ENCODE results near the gene QKI. TPM values are rescaled to one million over a fixed set of nuclear protein-coding genes. Genes with fewer than 3 reads are reported as not detected.

QKI gene
- total and polyA plus RNA-seq, 2 of the 8 experiments (the other 6 are each of a cell fraction or from before 2014, with no cell fraction given): 181 to 183 TPM

DNA sequence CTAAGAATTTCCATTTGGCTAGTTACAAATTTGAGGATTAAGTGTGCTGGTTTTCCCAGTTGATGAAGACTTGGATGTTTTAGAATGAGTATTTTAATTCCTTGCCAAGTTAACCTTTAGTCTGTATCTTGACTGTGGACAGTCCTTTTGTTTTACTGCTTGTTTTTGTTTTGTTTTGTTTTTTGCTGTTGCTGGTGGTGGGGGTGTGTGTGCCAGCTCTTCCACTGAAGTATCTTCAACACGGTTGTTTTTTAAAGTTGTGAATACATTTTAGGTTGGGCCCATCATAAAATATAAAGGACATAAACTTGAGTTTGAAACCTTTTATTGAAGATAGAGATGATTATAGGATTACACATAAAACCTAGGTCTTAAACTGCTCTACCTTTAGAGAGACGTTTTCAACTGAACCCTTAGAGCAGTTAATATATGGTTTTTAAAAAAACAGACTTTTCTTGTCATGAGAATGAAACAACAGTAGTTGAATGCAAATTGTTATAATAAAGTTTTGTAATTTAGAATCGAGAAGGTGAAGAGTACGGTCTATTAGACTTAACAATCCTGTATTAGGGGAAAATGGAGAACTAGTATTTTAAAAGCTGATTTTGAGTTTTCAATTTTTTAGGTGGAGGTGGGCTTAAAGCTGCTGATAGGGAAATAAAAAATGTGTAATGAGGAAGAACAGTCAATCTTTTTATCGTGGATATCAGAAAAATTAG, 4.0 kb downstream of the QKI start:
- Histone ChIP-seq H2BK15ac (ENCODE audit: low read length) (no peak overlapping the region), H3K4me2 (ENCODE audit: insufficient read depth in 1 of 2, low read depth in 2 of 2, low read length in 2 of 2) (peak overlapping the region; percentile 15 to 31; a peak in 3 of 4 replicates), H2BK120ac (replicated peaks; ENCODE audit: low read depth, low read length) (no peak overlapping the region), H2BK12ac (ENCODE audit: low read depth, low read length) (no peak overlapping the region), H4K91ac (replicated peaks; ENCODE audit: insufficient read length, low read length) (no peak overlapping the region), H3K4me1 (replicated peaks in 1 of 4; ENCODE audit: control insufficient read depth in 3 of 4, insufficient read depth in 4 of 4, low read length in 3 of 4) (peaks cover 4 to 14% (median 9%) of the 10 kb centered on the region in 4 experiments; a peak in 6 of 7 replicates), H3K27ac (ENCODE audit: low read depth, low read length) (no peak overlapping the region), H3K18ac (ENCODE audit: extremely low read depth, low read length) (no peak overlapping the region), H2BK20ac (ENCODE audit: low read length) (no peak overlapping the region), H2AK5ac (ENCODE audit: low read depth, low read length) (no peak overlapping the region), H3K4me3 (ENCODE audit: extremely low read depth in 1 of 4, insufficient read depth in 2 of 4, low read depth in 3 of 4, low read length in 4 of 4) (peak overlapping the region in 1 of 4 experiments; percentile 44; a peak in 1 of 8 replicates), H2AFZ (ENCODE audit: low read length) (no peak overlapping the region), H3K23me2 (ENCODE audit: low read depth, low read length) (peaks cover 4% of the 10 kb centered on the region; the same call in 1 of the 2 replicates), H3K79me1 (ENCODE audit: low read depth, low read length) (no peaks in the 10 kb centered on the region), H4K5ac (ENCODE audit: insufficient read length, low read depth, low read length) (peak overlapping the region; percentile 52), H3K79me2 (ENCODE audit: control insufficient read depth in 1 of 2, insufficient read depth in 2 of 2, low read length in 2 of 2) (peaks cover 23 to 83% of the 10 kb centered on the region in 2 experiments), H3K9me3 (ENCODE audit: insufficient read depth in 2 of 2, low read depth in 1 of 2, low read length in 1 of 2) (no peaks in the 10 kb centered on the region), H4K8ac (ENCODE audit: extremely low read depth, insufficient read depth, low read length) (no peak overlapping the region), H3K36me3 (ENCODE audit: control insufficient read depth in 2 of 4, insufficient read depth in 4 of 4, low read length in 3 of 4) (no peaks in the 10 kb centered on the region), H3K56ac (replicated peaks; ENCODE audit: insufficient read length, low read depth, low read length) (no peak overlapping the region), H2BK5ac (ENCODE audit: low read depth, low read length) (no peak overlapping the region), H3K27me3 (replicated peaks in 1 of 4; ENCODE audit: control insufficient read depth in 3 of 4, extremely low read depth in 1 of 4, insufficient read depth in 3 of 4, low read length in 3 of 4) (no peaks in the 10 kb centered on the region), H3K9ac (replicated peaks in 1 of 4; ENCODE audit: extremely low read depth in 1 of 4, low read depth in 3 of 4, low read length in 3 of 4) (no peak overlapping the region), H3K23ac (ENCODE audit: insufficient read length) (no peak overlapping the region), H4K20me1 (replicated peaks in 1 of 2; ENCODE audit: control insufficient read depth in 1 of 2, insufficient read depth in 2 of 2, low read length in 2 of 2) (peaks cover 6 to 18% of the 10 kb centered on the region in 2 experiments), H3K14ac (ENCODE audit: insufficient read length) (no peak overlapping the region), H3K4ac (replicated peaks; ENCODE audit: insufficient read length, low read depth, low read length) (no peak overlapping the region)
- no peak for TF ChIP-seq BRCA1 (IDR thresholded peaks at IDR 0.05; ENCODE audit: low read depth, low read length)
- no peak for TF ChIP-seq TAF1 (IDR thresholded peaks at IDR 0.05; ENCODE audit: low read depth, low read length)
- no peak for TF ChIP-seq CBX8 (IDR thresholded peaks at IDR 0.05; ENCODE audit: borderline replicate concordance, low read depth, low read length)
- TF ChIP-seq FOSL1 (IDR thresholded peaks at IDR 0.05; ENCODE audit: insufficient read depth, low read depth, low read length): no peak
- TF ChIP-seq SP4 (IDR thresholded peaks at IDR 0.05; ENCODE audit: low read length): no peak
- TF ChIP-seq, protein P1, sequence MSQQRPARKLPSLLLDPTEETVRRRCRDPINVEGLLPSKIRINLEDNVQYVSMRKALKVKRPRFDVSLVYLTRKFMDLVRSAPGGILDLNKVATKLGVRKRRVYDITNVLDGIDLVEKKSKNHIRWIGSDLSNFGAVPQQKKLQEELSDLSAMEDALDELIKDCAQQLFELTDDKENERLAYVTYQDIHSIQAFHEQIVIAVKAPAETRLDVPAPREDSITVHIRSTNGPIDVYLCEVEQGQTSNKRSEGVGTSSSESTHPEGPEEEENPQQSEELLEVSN (IDR thresholded peaks at IDR 0.05): no peak
- TF ChIP-seq SIRT6 (IDR thresholded peaks at IDR 0.05; ENCODE audit: low read length): no peak
- TF ChIP-seq MAFK (IDR thresholded peaks at IDR 0.05; ENCODE audit: low read depth, low read length): no peak
- peak; percentile 19 for FAIRE-seq
- no peak for DNase-seq (ENCODE audit: low read depth in 1 of 2, low spot score in 2 of 2)
- POLR2A ChIA-PET (ENCODE audit: partially characterized antibody): no interaction called here
- CTCF ChIA-PET (ENCODE audit: partially characterized antibody): interaction anchor here (1.2 to 1.4 kb wide), 2 partner anchors 10 to 181 kb away, joined by 3 to 4 read pairs; no protein-coding TSS in a partner anchor
- WGBS, 2 experiments (ENCODE audit: extremely low coverage in 1 of 2, insufficient coverage in 1 of 2, insufficient read length in 1 of 2, insufficient replicate concordance in 2 of 2, low coverage in 1 of 2, low lambda C conversion rate in 2 of 2, missing lambda C conversion rate in 1 of 2): 69 to 90% methylated on average over 2 to 5 of the region's 5 CpGs
